ENCODE results near the gene EN2. TPM values are rescaled to one million over a fixed set of nuclear protein-coding genes. Genes with fewer than 3 reads are reported as not detected.

The EN2 gene
- total RNA-seq (2014; rRNA removed; shearing (Covaris generic)): 3.6 and 5.5 TPM in 2 replicates

GRCh38 chr7:155458111-155458877 lies at the start of gene EN2:
Gene EN2, plus strand, starts transcription at chr7:155458129. Its CDS starts 249 bp downstream, at chr7:155458378.

Other genes with a start within 250 kb of the EN2 start
- gene INSIG1, start 160.3 kb upstream of the EN2 start, total RNA-seq (2014; rRNA removed; shearing (Covaris generic)): 37.1 and 48.5 TPM in 2 replicates
- gene CNPY1, start 88.4 kb downstream of the EN2 start, total RNA-seq (2014; rRNA removed; shearing (Covaris generic)): not detected in 2 replicates
- 34.2 and 43.9 TPM in 2 replicates for gene RBM33, start 186.5 kb downstream of the EN2 start, total RNA-seq (2014; rRNA removed; shearing (Covaris generic))

Data from A375 (cell line).